DMS 273 treated with DMSO at 0.1 percent for 48 hours (cell line): ENCODE results near the gene SENP6.
"Not testable (repeated sequence)": the region's sequence is repeated elsewhere in the genome, so short reads cannot be mapped to it uniquely, and the experiment has no call there.

ENCODE experiments used
- DNase-seq: peaks from one replicate; lab custom pipeline; 2025; lab: John Stamatoyannopoulos, UW

The SENP6 gene

GRCh38 chr6:75609639-75610590, 8.2 kb downstream of the SENP6 start:
- no peak for DNase-seq

- DNase-seq, result no peak
Measured at GRCh38 chr6:75611011-75611701, 9.5 kb downstream of the SENP6 start.

GRCh38 chr6:75611702-75612375, 10.2 kb downstream of the SENP6 start:
- no peak for DNase-seq

- DNase-seq, result no peak
Measured at GRCh38 chr6:75612434-75612833, 10.8 kb downstream of the SENP6 start.

- DNase-seq, result no peak
Measured at GRCh38 chr6:75613056-75613501, 11.4 kb downstream of the SENP6 start.

GRCh38 chr6:75618437-75618836, 16.8 kb downstream of the SENP6 start:
- no peak for DNase-seq

GRCh38 chr6:75619230-75619899, 17.7 kb downstream of the SENP6 start:
- DNase-seq, result no peak

- DNase-seq, result no peak
Measured at GRCh38 chr6:75620381-75621304, 19.0 kb downstream of the SENP6 start.

GRCh38 chr6:75621846-75622245, 20.2 kb downstream of the SENP6 start:
- DNase-seq, result no peak

- DNase-seq, result no peak
Measured at GRCh38 chr6:75623491-75623890, 21.8 kb downstream of the SENP6 start.

- no peak for DNase-seq
Measured at GRCh38 chr6:75624335-75624734, 22.7 kb downstream of the SENP6 start.

- DNase-seq, result no peak
Measured at GRCh38 chr6:75624988-75625387, 23.3 kb downstream of the SENP6 start.

- no peak for DNase-seq
Measured at GRCh38 chr6:75626561-75626960, 24.9 kb downstream of the SENP6 start.

- DNase-seq, result not testable (repeated sequence)
Measured at GRCh38 chr6:75627708-75628107, 26.0 kb downstream of the SENP6 start.

GRCh38 chr6:75631859-75632635, 30.4 kb downstream of the SENP6 start:
- no peak for DNase-seq

GRCh38 chr6:75633045-75633444, 31.4 kb downstream of the SENP6 start:
- no peak for DNase-seq

GRCh38 chr6:75642311-75642710, 40.6 kb downstream of the SENP6 start:
- DNase-seq, result no peak

- no peak for DNase-seq
Measured at GRCh38 chr6:75643173-75643572, 41.5 kb downstream of the SENP6 start.

- no peak for DNase-seq
Measured at GRCh38 chr6:75656479-75656878, 54.8 kb downstream of the SENP6 start.

- no peak for DNase-seq
Measured at GRCh38 chr6:75657327-75657726, 55.6 kb downstream of the SENP6 start.
